Lung microvascular endothelial cell (primary cell): ENCODE results near the gene ST14. TPM values are rescaled to one million over a fixed set of nuclear protein-coding genes. Genes with fewer than 3 reads are reported as not detected.
"Not testable (repeated sequence)": the region's sequence is repeated elsewhere in the genome, so short reads cannot be mapped to it uniquely, and the experiment has no call there.

Experiments
- DNase-seq, 2 donors: peaks; one replicate each; pipeline versions ENCODE4 v3.0.0 to v3.0.0-alpha.2; 2010; ENCODE audit warnings: low read depth in 2 of 2
- total RNA-seq: library from RNA; depleted of rRNA; stranded (reverse); fragments of >200 nt; gene quantifications from 2 replicates; pipeline ENCODE4 v1.2.1, GENCODE V29; 2014

The ST14 gene
- total RNA-seq, 1 donor from 2014 or later = under 0.01 TPM

DNA sequence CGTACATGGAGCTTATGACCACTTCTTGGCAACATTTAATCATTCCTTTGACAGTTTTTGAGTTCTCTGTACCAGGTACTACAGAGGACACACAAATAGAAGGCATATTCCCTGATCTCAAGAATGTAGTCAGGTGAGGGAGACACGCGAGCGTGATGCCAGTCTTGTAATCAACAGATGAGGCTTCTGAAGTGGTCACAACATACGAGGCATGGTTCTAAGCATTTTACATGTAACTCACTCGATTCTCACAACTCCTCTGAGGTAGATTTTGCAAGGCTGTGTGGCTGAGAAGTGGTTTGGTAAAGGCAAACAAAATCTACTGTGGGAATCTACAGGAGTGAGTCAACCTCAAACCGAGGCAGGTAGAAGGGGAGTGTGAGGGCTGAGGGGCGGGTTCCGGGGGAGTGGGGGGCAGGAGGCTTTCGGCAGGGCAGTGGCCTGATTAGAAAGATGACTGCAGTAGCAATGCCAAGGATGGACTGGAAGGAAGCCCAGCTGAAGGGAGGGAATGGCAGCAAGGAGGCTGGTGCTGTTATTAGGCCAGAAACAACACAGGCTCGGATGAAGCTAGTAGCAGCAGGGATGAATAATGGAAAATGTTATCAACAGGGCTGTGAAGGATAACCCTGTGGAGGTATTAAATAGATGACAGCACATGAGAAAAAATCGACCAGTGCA is 63.8 kb downstream of the ST14 start:
- DNase-seq = no peak

DNA sequence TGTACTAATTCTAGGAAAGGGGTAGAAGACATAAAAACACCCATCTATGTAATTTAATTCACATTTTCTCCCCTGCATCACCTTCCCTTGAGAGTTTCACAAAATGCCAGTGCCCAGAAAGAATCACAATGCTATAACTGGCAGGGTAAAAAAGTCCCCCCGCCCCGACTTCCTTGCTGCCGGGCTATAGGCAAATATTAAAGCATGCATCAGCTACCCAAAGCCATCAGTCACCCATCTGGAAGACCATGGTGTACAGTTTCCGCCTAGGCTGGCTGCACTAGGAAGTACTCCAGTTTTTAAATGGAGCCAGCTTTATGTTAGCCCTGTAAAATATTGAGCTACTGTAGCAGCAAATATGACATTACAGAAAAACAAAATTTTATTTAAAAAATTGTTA is 67.8 kb downstream of the ST14 start:
- DNase-seq = no peak

GRCh38 chr11:130233486-130233885 is 73.9 kb downstream of the ST14 start:
- DNase-seq = not testable (repeated sequence)

- DNase-seq = not testable (repeated sequence)
Measured at GRCh38 chr11:130233888-130234287, 74.3 kb downstream of the ST14 start.

DNA sequence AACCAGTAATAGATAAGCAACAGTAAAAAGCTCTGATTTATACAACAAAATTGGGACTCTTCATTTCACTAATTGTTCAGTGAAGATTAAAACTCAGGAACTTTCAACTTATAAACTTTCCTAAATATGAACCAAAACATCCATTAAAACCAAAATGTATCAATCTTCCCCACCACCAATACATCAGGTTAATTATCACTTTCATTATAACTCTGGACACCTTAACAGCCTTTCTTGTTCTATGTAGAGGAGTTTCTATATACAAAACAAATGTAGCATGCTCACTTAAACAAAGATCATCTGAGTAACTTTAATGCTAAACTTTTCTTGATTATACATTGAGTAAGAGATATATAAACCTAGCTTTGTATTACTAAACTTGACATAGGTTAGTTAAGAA is 74.7 kb downstream of the ST14 start:
- no peak for DNase-seq

DNA sequence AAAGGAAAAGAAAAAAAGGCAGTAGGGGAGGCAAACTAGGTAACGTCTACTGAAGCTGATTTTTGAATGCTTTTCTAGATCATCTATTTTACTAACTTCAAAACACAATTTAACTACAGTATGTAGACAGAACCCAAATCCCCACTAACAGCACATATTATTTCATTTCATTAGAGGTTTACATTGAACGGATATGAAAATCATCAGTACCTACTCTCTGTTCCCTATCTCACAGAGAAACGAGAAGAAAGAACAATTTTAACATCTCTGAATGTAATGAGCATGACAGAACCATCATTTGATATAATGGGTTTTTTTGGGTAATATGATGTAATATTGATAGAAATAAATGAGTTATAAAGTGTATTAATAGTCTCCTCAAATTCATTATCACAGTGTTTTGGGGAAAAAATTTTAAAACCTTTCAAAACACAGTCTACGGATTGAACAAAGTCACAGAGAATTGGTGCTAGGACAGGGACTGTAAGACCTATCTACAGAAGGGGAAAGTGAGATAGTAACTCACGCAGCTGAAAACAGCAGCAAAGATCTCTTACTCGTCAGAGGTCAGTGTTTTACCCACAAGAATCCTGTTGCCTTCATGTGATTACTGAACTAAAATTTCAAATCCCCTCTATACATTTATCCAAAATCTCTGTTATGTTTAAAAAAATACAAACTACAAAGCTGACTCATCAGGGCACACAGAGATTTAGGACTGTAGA is 77.9 kb downstream of the ST14 start:
- no peak for DNase-seq

GRCh38 chr11:130241713-130242112 is 82.1 kb downstream of the ST14 start:
- DNase-seq = no peak

GRCh38 chr11:130243816-130244215 is 84.2 kb downstream of the ST14 start:
- peak in 1 of 2 donors; percentile 10 for DNase-seq

GRCh38 chr11:130244848-130245247 is 85.3 kb downstream of the ST14 start:
- DNase-seq = no peak

- DNase-seq = not testable (repeated sequence)
Measured at GRCh38 chr11:130245375-130245774, 85.8 kb downstream of the ST14 start.

GRCh38 chr11:130246270-130246669 is 86.7 kb downstream of the ST14 start:
- DNase-seq = no peak

DNA sequence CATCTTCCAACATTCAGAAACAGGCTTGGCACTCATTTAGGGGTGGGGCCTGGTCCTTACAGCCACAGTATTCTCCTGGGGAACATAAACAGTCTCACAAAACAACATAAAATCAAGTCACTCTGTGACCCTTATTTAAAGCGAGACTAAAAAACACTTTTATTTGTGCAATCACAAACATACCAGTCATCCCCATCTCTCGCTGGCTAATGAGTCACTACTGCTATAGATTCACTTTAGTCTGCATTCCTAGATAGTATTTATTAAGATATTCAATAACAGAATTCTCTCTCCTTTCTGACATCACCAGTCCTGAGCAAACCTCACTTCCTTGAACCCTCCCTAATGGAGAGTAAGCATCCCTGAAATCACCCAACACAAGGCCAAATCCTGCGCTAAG is 87.2 kb downstream of the ST14 start:
- no peak for DNase-seq

DNA sequence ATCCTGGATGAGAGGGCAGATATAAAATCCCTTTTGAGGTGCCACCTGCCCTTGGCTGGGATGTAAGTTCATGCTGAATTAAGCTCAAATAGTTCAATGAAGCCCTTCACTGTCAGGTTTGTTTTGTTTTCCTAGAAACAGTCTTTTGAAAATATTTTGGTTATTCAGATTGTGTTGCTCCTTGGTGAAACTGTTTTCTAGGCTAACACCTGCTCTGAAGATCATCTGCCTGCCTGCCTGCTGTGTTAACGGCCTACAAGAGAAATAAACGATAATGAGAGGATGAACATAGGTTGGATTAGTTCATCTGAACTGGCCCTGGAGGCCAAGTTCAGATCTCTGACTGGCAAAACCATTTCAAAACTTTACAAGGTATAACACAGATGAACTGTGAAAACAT is 87.7 kb downstream of the ST14 start:
- no peak for DNase-seq

- no peak for DNase-seq
Measured at GRCh38 chr11:130249371-130249770, 89.8 kb downstream of the ST14 start.

GRCh38 chr11:130249929-130250328 is 90.3 kb downstream of the ST14 start:
- not testable (repeated sequence) for DNase-seq

DNA sequence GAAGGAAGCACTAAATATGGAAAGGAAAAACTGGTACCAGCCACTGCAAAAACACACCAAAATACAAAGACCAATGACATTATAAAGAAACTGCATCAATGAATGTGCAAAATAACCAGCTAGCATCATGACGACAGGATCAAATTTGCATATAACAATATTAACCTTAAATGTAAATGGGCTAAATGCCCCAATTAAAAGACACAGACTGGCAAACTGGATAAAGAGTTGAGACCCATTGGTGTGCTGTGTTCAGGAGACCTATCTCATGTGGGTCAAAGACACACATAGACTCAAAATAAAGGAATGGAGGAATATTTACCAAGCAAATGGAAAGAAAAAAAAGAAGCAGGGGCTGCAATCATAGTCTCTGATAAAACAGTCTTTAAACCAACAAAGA is 92.2 kb downstream of the ST14 start:
- DNase-seq = peak in 1 of 2 donors; percentile 3

Other genes starting within 250 kb of the ST14 start
- gene PRDM10, start 156.9 kb upstream of the ST14 start, total RNA-seq = 2.6 and 3.8 TPM in 2 replicates
- gene APLP2, start 89.9 kb upstream of the ST14 start, total RNA-seq = 763 and 1,111 TPM in 2 replicates
- 20.0 and 30.4 TPM in 2 replicates for gene ZBTB44, start 155.1 kb downstream of the ST14 start, total RNA-seq